ENCODE data around the gene GPX3. TPM values are rescaled to one million over a fixed set of nuclear protein-coding genes. Genes with fewer than 3 reads are reported as not detected.

The GPX3 gene
- total and polyA plus RNA-seq, 9 of the 15 experiments (the other 6 are each of a cell fraction or from before 2014, with no cell fraction given): 0.25 to 0.86 TPM; not detected in 7

DNA sequence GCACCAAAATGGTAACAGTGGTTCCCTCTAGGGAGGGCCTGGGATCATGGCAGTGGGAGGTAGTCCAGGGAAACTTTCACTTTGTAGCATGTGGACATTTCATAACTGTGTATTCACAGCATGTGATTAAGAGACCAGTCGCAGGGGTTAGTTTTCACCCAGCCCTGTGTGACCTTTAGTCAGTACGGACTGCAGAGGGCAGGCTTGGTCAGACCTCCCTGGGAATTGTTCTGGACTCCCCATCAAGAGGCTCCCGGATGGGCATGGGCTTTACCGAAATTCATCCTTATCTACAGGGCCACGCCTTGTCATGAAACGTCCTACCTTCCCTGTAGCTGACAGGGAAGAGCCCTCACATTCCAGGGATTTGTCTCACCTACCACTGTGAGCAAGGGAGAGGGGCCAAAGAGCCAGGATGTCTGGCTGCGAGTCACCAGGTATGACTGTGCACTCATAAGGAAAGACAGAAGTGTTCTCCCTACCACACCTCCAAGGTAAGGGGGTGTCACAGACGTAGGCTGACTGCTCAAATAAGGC, 19.9 kb downstream of the GPX3 start:
- TF ChIP-seq ZNF431 (CRISPR knock-in tag; IDR thresholded peaks at IDR 0.05) (no peak), OTX1 (CRISPR knock-in tag; IDR thresholded peaks at IDR 0.05) (no peak), CREB1 (IDR thresholded peaks at IDR 0.05) (no peak), CREB1 (CRISPR knock-in tag; IDR thresholded peaks at IDR 0.05) (no peak), HINFP (tag; conservative IDR thresholded peaks at IDR 0.05; ENCODE audit: low read depth) (no peak), ZKSCAN1 (IDR thresholded peaks at IDR 0.05; ENCODE audit: low read depth, low read length) (no peak), RAD21 (CRISPR knock-in tag; conservative IDR thresholded peaks at IDR 0.05 in 1 of 2, IDR thresholded peaks at IDR 0.05 in 1 of 2) (peak in 1 of 2 experiments; percentile 29; a peak in 1 of 4 replicates)
- TF ChIP-seq, protein P1, sequence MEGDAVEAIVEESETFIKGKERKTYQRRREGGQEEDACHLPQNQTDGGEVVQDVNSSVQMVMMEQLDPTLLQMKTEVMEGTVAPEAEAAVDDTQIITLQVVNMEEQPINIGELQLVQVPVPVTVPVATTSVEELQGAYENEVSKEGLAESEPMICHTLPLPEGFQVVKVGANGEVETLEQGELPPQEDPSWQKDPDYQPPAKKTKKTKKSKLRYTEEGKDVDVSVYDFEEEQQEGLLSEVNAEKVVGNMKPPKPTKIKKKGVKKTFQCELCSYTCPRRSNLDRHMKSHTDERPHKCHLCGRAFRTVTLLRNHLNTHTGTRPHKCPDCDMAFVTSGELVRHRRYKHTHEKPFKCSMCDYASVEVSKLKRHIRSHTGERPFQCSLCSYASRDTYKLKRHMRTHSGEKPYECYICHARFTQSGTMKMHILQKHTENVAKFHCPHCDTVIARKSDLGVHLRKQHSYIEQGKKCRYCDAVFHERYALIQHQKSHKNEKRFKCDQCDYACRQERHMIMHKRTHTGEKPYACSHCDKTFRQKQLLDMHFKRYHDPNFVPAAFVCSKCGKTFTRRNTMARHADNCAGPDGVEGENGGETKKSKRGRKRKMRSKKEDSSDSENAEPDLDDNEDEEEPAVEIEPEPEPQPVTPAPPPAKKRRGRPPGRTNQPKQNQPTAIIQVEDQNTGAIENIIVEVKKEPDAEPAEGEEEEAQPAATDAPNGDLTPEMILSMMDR (IDR thresholded peaks at IDR 0.05 in 2 of 3, conservative IDR thresholded peaks at IDR 0.05 in 1 of 3; ENCODE audit: insufficient read depth in 2 of 3, low read depth in 1 of 3, low read length in 3 of 3): peak in 2 of 3 experiments; percentile 1 to 2; a peak in 1 of 6 replicates
- DNase-seq (ENCODE audit: extremely low read depth in 1 of 4, low spot score in 3 of 4) (peak in 1 of 4 experiments; percentile 26), FAIRE-seq (peak; percentile 11), ATAC-seq (peak; percentile 81)
- no peaks in the 10 kb centered on the region for H3K27me3 ChIP-seq (ENCODE audit: control insufficient read depth in 2 of 2, insufficient read depth in 2 of 2, low read length in 2 of 2)
- peaks cover under 1% of the 10 kb centered on the region for H3K9me1 ChIP-seq (ENCODE audit: control insufficient read depth, insufficient read depth, low read length)
- BruUV-seq (replicated peaks): no TSS peak
- H3K79me2 ChIP-seq (ENCODE audit: control insufficient read depth, insufficient read depth, low read length): no peaks in the 10 kb centered on the region
- POLR2A ChIA-PET: interaction anchor here (0.6 to 0.7 kb wide), 2 partner anchors 15 to 576 kb away, joined by 3 to 5 read pairs; no protein-coding TSS in a partner anchor
- intact Hi-C loops (cut with micrococcal nuclease) (no loop called here), in situ Hi-C loops (cut with MboI) (no loop called here)
- CTCF ChIA-PET (ENCODE audit: low intra/inter-chr PET ratio): no interaction called here
- H3K9me3 ChIP-seq (replicated peaks; ENCODE audit: control insufficient read depth, insufficient read depth, low read depth, low read length): no peaks in the 10 kb centered on the region
- no peak overlapping the region for H2AFZ ChIP-seq (ENCODE audit: low read depth, low read length)
- H3K4me2 ChIP-seq (ENCODE audit: insufficient read depth, low read length): no peak overlapping the region
- no peak overlapping the region for H3K27ac ChIP-seq (ENCODE audit: extremely low read depth, low read depth, low read length)
- H3K9ac ChIP-seq (ENCODE audit: insufficient read depth in 1 of 2, low read depth in 2 of 2, low read length in 2 of 2): peak overlapping the region in 1 of 2 experiments; percentile 43; a peak in 1 of 4 replicates
- 53% methylated on average over 8 of the region's 8 CpGs for WGBS (ENCODE audit: insufficient coverage, low coverage, missing lambda C conversion rate)
- no peaks in the 10 kb centered on the region for H4K20me1 ChIP-seq (replicated peaks; ENCODE audit: control insufficient read depth, insufficient read depth, low read length)
- H3K4me1 ChIP-seq (replicated peaks in 1 of 2; ENCODE audit: control insufficient read depth in 2 of 2, insufficient read depth in 2 of 2, low read length in 2 of 2): peaks cover 0 to 4% of the 10 kb centered on the region in 2 experiments; a peak in 1 of 5 replicates
- H3K36me3 ChIP-seq (ENCODE audit: control insufficient read depth, insufficient read depth, low read length): peaks cover 80% of the 10 kb centered on the region
- H3K4me3 ChIP-seq: no peak overlapping the region

Measured in K562 (cell line).